PC-9 (cell line): ENCODE results near the gene IGFBP7. TPM values are rescaled to one million over a fixed set of nuclear protein-coding genes. Genes with fewer than 3 reads are reported as not detected.

Experiments
- BruUV-seq: library from RNA; stranded (reverse); fragments of 400-500 nt; replicated peaks from 2 replicates; lab custom pipeline; 2021; lab: Mats Ljungman, UMichigan
- CTCF ChIA-PET: fragments of 300-600 bp; sonication (Branson Sonifier 250); formaldehyde crosslinking; loops from one replicate; lab custom pipeline; 2022; ENCODE audit warnings: antibody characterized with exemption; lab: Charles Lee
- POLR2A ChIA-PET: fragments of 300-600 bp; sonication (Branson Sonifier 250); formaldehyde crosslinking; loops from one replicate; lab custom pipeline; 2022; ENCODE audit warnings: antibody characterized with exemption; ENCODE audit not compliant: unreplicated experiment; lab: Charles Lee
- DNase-seq, 2 experiments: peaks; one replicate each; pipeline versions ENCODE4 v3.0.0 to v3.0.0-alpha.2; 2015 to 2022; ENCODE audit warnings: mixed read lengths in 1 of 2
- H2AFZ ChIP-seq: fragments of 200-600 bp; sonication (generic); 2 replicates; pipeline ENCODE4 v1.8.1; 2017; ENCODE audit warnings: antibody characterized with exemption
- H3F3A ChIP-seq: fragments of 200-600 bp; sonication (generic); 2 replicates; pipeline ENCODE4 v1.8.1; 2017; ENCODE audit warnings: antibody characterized with exemption, mild to moderate bottlenecking, low read depth; ENCODE audit not compliant: insufficient read depth
- H3K27ac ChIP-seq: fragments of 200-600 bp; sonication (generic); 2 replicates; pipeline ENCODE4 v1.6.1; 2016; ENCODE audit warnings: mixed run types
- H3K27me3 ChIP-seq: fragments of 200-600 bp; sonication (generic); 2 replicates; pipeline ENCODE4 v1.6.1; 2016; ENCODE audit warnings: low read depth, mixed run types; ENCODE audit not compliant: insufficient read depth
- H3K36me3 ChIP-seq: fragments of 200-600 bp; sonication (generic); 2 replicates; pipeline ENCODE4 v1.6.1; 2016; ENCODE audit warnings: low read depth, mixed run types
- H3K4me1 ChIP-seq: fragments of 200-600 bp; sonication (generic); replicated peaks from 2 replicates; pipeline ENCODE4 v1.6.1; 2016; ENCODE audit warnings: mixed run types; ENCODE audit not compliant: insufficient read depth
- H3K4me2 ChIP-seq: fragments of 200-600 bp; sonication (generic); 2 replicates; pipeline ENCODE4 v1.6.1; 2017; ENCODE audit warnings: mixed run types
- H3K4me3 ChIP-seq: fragments of 200-600 bp; sonication (generic); 2 replicates; pipeline ENCODE4 v1.6.1; 2016; ENCODE audit warnings: mixed run types
- H3K79me2 ChIP-seq: fragments of 200-600 bp; sonication (generic); 2 replicates; pipeline ENCODE4 v1.6.1; 2017; ENCODE audit warnings: low read depth, mixed run types
- H3K9me2 ChIP-seq: fragments of 200-600 bp; sonication (generic); 2 replicates; pipeline ENCODE4 v1.8.1; 2017; ENCODE audit warnings: mild to moderate bottlenecking; ENCODE audit not compliant: insufficient read depth
- H3K9me3 ChIP-seq: fragments of 200-600 bp; sonication (generic); 2 replicates; pipeline ENCODE4 v1.8.1; 2016; ENCODE audit warnings: low read depth; ENCODE audit not compliant: insufficient read depth
- H4K20me1 ChIP-seq: fragments of 200-600 bp; sonication (generic); 2 replicates; pipeline ENCODE4 v1.8.1; 2017; ENCODE audit not compliant: insufficient read depth
- CTCF ChIP-seq: fragments of 200-600 bp; sonication (generic); conservative IDR thresholded peaks from 2 replicates; pipeline ENCODE4 v1.6.1; 2017; ENCODE audit warnings: mixed run types, antibody characterized with exemption, mild to moderate bottlenecking, moderate library complexity
- EZH2 ChIP-seq: fragments of 200-600 bp; sonication (generic); IDR thresholded peaks from 2 replicates; pipeline ENCODE4 v1.8.0; 2017; ENCODE audit warnings: antibody characterized with exemption, low read depth
- intact Hi-C: fragments of 100-400 bp; cut with micrococcal nuclease; formaldehyde crosslinking; loops from one replicate; pipeline ENCODE4 v1.10.0; 2022; ENCODE audit not compliant: unreplicated experiment
- total RNA-seq: library from RNA; stranded (reverse); gene quantifications from 2 replicates; pipeline ENCODE4 v1.2.3, GENCODE V29; 2021

The IGFBP7 gene
- total RNA-seq, 1 experiment from 2014 or later: 127 TPM

GRCh38 chr4:57117491-57117890 is 7.3 kb upstream of the IGFBP7 start:
- BruUV-seq: no TSS peak
- no peaks in the 10 kb centered on the region for H3K36me3 ChIP-seq
- H3K9me2 ChIP-seq: no peaks in the 10 kb centered on the region
- no peak for DNase-seq
- H3F3A ChIP-seq: no peaks in the 10 kb centered on the region
- H3K4me2 ChIP-seq: no peak overlapping the region
- H3K27ac ChIP-seq: no peak overlapping the region
- no peaks in the 10 kb centered on the region for H3K27me3 ChIP-seq
- H3K4me3 ChIP-seq: no peak overlapping the region
- H4K20me1 ChIP-seq: no peaks in the 10 kb centered on the region
- TF ChIP-seq CTCF: no peak
- TF ChIP-seq EZH2: no peak
- H3K4me1 ChIP-seq: no peaks in the 10 kb centered on the region
- POLR2A ChIA-PET: no interaction called here
- CTCF ChIA-PET: no interaction called here
- H2AFZ ChIP-seq: no peak overlapping the region
- intact Hi-C loops: loop anchor here (10.0 kb wide), 1 partner anchor 83 kb away; no protein-coding TSS in a partner anchor
- no peaks in the 10 kb centered on the region for H3K79me2 ChIP-seq
- H3K9me3 ChIP-seq: no peaks in the 10 kb centered on the region

- Histone ChIP-seq H3K4me2 (no peak overlapping the region), H3K4me3 (no peak overlapping the region), H4K20me1 (no peaks in the 10 kb centered on the region), H3K27ac (no peak overlapping the region), H3K79me2 (no peaks in the 10 kb centered on the region), H3K4me1 (no peaks in the 10 kb centered on the region), H3K9me3 (no peaks in the 10 kb centered on the region), H3K9me2 (no peaks in the 10 kb centered on the region), H2AFZ (no peak overlapping the region), H3F3A (no peaks in the 10 kb centered on the region), H3K36me3 (no peaks in the 10 kb centered on the region), H3K27me3 (no peaks in the 10 kb centered on the region)
- no TSS peak for BruUV-seq
- no peak for DNase-seq
- ChIA-PET CTCF (no interaction called here), POLR2A (interaction anchor here (0.6 kb wide), 2 partner anchors 137 to 178 kb away, joined by 4 to 6 read pairs; no protein-coding TSS in a partner anchor)
- TF ChIP-seq CTCF: no peak
- TF ChIP-seq EZH2: no peak
- intact Hi-C loops: loop anchor here (10.0 kb wide), 1 partner anchor 81 kb away; no protein-coding TSS in a partner anchor
Measured at GRCh38 chr4:57116245-57116644, 6.1 kb upstream of the IGFBP7 start.

GRCh38 chr4:57114973-57115372 is 4.8 kb upstream of the IGFBP7 start:
- no peaks in the 10 kb centered on the region for H3K79me2 ChIP-seq
- DNase-seq: no peak
- no peaks in the 10 kb centered on the region for H3F3A ChIP-seq
- no peaks in the 10 kb centered on the region for H3K9me2 ChIP-seq
- H3K36me3 ChIP-seq: no peaks in the 10 kb centered on the region
- no peaks in the 10 kb centered on the region for H3K27me3 ChIP-seq
- H2AFZ ChIP-seq: no peak overlapping the region
- BruUV-seq: no TSS peak
- intact Hi-C loops: loop anchor here (10.0 kb wide), 1 partner anchor 80 kb away; no protein-coding TSS in a partner anchor
- H3K9me3 ChIP-seq: no peaks in the 10 kb centered on the region
- no peak overlapping the region for H3K27ac ChIP-seq
- no peak overlapping the region for H3K4me3 ChIP-seq
- no peaks in the 10 kb centered on the region for H3K4me1 ChIP-seq
- CTCF ChIA-PET: no interaction called here
- POLR2A ChIA-PET: no interaction called here
- no peak for TF ChIP-seq EZH2
- TF ChIP-seq CTCF: no peak
- no peak overlapping the region for H3K4me2 ChIP-seq
- no peaks in the 10 kb centered on the region for H4K20me1 ChIP-seq
